Natural killer cell (primary cell): ENCODE data around the gene BMERB1. TPM values are rescaled to one million over a fixed set of nuclear protein-coding genes. Genes with fewer than 3 reads are reported as not detected.

ENCODE experiments used
- ATAC-seq, 3 donors: fragments of 150-1000 bp in 2 of 3; fragments of 200-7000 bp in 1 of 3; cut with Tn5 transposase; 1 replicate in 1 of 3; 2 replicates in 2 of 3; pipeline ENCODE4 v1.10.0; 2021; ENCODE audit warnings: mild to moderate bottlenecking in 2 of 3, moderate library complexity in 2 of 3
- DNase-seq, 2 donors: peaks; one replicate each; pipeline versions ENCODE4 v3.0.0 to v3.0.0-alpha.2; 2013 to 2021; ENCODE audit warnings: mixed read lengths in 1 of 2
- H3K27ac ChIP-seq: one replicate; pipeline ENCODE4 v1.5.1; 2013; ENCODE audit warnings: mild to moderate bottlenecking, low read length
- H3K27me3 ChIP-seq: one replicate; pipeline ENCODE4 v1.6.1; 2013; ENCODE audit warnings: low read length; ENCODE audit not compliant: control insufficient read depth, insufficient read depth
- H3K36me3 ChIP-seq: one replicate; pipeline ENCODE4 v1.6.1; 2013; ENCODE audit warnings: low read length; ENCODE audit not compliant: control insufficient read depth, insufficient read depth
- H3K4me1 ChIP-seq: one replicate; pipeline ENCODE4 v1.6.1; 2013; ENCODE audit warnings: low read length; ENCODE audit not compliant: control insufficient read depth, insufficient read depth
- H3K4me3 ChIP-seq: one replicate; pipeline ENCODE4 v1.5.1; 2013; ENCODE audit warnings: low read length
- H3K9me3 ChIP-seq: one replicate; pipeline ENCODE4 v1.6.1; 2013; ENCODE audit warnings: low read length; ENCODE audit not compliant: control insufficient read depth, insufficient read depth
- H3K27ac Mint-ChIP-seq, 2 donors: one replicate each; pipeline ENCODE4 v1.8.0; 2022; ENCODE audit warnings: mild to moderate bottlenecking in 2 of 2, mixed read lengths in 2 of 2, moderate library complexity in 1 of 2
- H3K27me3 Mint-ChIP-seq, 2 donors: one replicate each; pipeline ENCODE4 v1.8.0; 2022; ENCODE audit warnings: low read depth in 2 of 2, mixed read lengths in 2 of 2
- H3K36me3 Mint-ChIP-seq: one replicate; pipeline ENCODE4 v1.8.0; 2022; ENCODE audit warnings: mixed read lengths
- H3K4me1 Mint-ChIP-seq, 2 donors: one replicate each; pipeline ENCODE4 v1.8.0; 2022; ENCODE audit warnings: mixed read lengths in 2 of 2
- H3K4me3 Mint-ChIP-seq: one replicate; pipeline ENCODE4 v1.8.0; 2022; ENCODE audit warnings: mild to moderate bottlenecking, moderate library complexity, mixed read lengths
- H3K9me3 Mint-ChIP-seq, 2 donors: one replicate each; pipeline ENCODE4 v1.8.0; 2022; ENCODE audit warnings: mixed read lengths in 2 of 2
- CTCF ChIP-seq: fragments of 200-600 bp; IDR thresholded peaks from one replicate; pipeline ENCODE4 v1.8.0; 2022; ENCODE audit warnings: antibody characterized with exemption
- WGBS: methylation state at CpG from one replicate; pipeline ENCODE4 v1.1.7; 2013; ENCODE audit warnings: missing lambda C conversion rate; ENCODE audit not compliant: insufficient coverage; 5-methylcytosine and 5-hydroxymethylcytosine counted together
- intact Hi-C: fragments of 100-400 bp; cut with micrococcal nuclease; formaldehyde crosslinking; loops from one replicate; pipeline ENCODE4 v1.14.2; 2022
- total RNA-seq, 4 donors: library from RNA; stranded (reverse); fragments of 120-200 nt in 1 of 4; gene quantifications; one replicate each; pipeline versions ENCODE4 v1.2.3 to v1.2.4, GENCODE V29; 2013 to 2022

Gene BMERB1
- total RNA-seq, 3 donors from 2014 or later (not counting 1 experiment from before 2014, with no cell fraction given) = 3.7 to 6.7 (median 4.5) TPM

GRCh38 chr16:15513156-15513555 is 78.8 kb downstream of the BMERB1 start:
- no peaks in the 10 kb centered on the region for H3K9me3 Mint-ChIP-seq
- ATAC-seq (no peak), DNase-seq (no peak)
- H3K4me3 Mint-ChIP-seq = no peak overlapping the region
- H3K4me1 Mint-ChIP-seq = peaks cover 11 to 27% of the 10 kb centered on the region in 2 donors
- no peaks in the 10 kb centered on the region for H3K27me3 Mint-ChIP-seq
- Histone ChIP-seq H3K27me3 (no peaks in the 10 kb centered on the region), H3K27ac (no peak overlapping the region), H3K36me3 (no peaks in the 10 kb centered on the region), H3K9me3 (no peaks in the 10 kb centered on the region), H3K4me1 (peaks cover 9% of the 10 kb centered on the region), H3K4me3 (no peak overlapping the region)
- TF ChIP-seq CTCF = no peak
- WGBS = 92% methylated on average over 8 of the region's 11 CpGs
- H3K36me3 Mint-ChIP-seq = no peaks in the 10 kb centered on the region
- intact Hi-C loops = no loop called here
- no peak overlapping the region for H3K27ac Mint-ChIP-seq

GRCh38 chr16:15515992-15516391 is 81.6 kb downstream of the BMERB1 start:
- Mint-ChIP-seq H3K9me3 (no peaks in the 10 kb centered on the region), H3K4me1 (peaks cover 4 to 19% of the 10 kb centered on the region in 2 donors), H3K4me3 (no peak overlapping the region), H3K27ac (no peak overlapping the region), H3K36me3 (no peaks in the 10 kb centered on the region), H3K27me3 (no peaks in the 10 kb centered on the region)
- DNase-seq (no peak), ATAC-seq (no peak)
- WGBS = 99% methylated on average over 4 of the region's 4 CpGs
- H3K4me1 ChIP-seq = peaks cover 2% of the 10 kb centered on the region
- TF ChIP-seq CTCF = no peak
- no peak overlapping the region for H3K4me3 ChIP-seq
- H3K9me3 ChIP-seq = no peaks in the 10 kb centered on the region
- H3K27ac ChIP-seq = no peak overlapping the region
- no peaks in the 10 kb centered on the region for H3K27me3 ChIP-seq
- intact Hi-C loops = no loop called here
- H3K36me3 ChIP-seq = no peaks in the 10 kb centered on the region

- no peaks in the 10 kb centered on the region for H3K27me3 ChIP-seq
- Mint-ChIP-seq H3K9me3 (no peaks in the 10 kb centered on the region), H3K27ac (no peak overlapping the region), H3K36me3 (no peaks in the 10 kb centered on the region), H3K4me3 (no peak overlapping the region), H3K27me3 (no peaks in the 10 kb centered on the region), H3K4me1 (peaks cover 11 to 20% of the 10 kb centered on the region in 2 donors)
- DNase-seq (no peak), ATAC-seq (no peak)
- H3K4me1 ChIP-seq = peaks cover 8% of the 10 kb centered on the region
- no peaks in the 10 kb centered on the region for H3K36me3 ChIP-seq
- intact Hi-C loops = no loop called here
- no peak for TF ChIP-seq CTCF
- H3K9me3 ChIP-seq = no peaks in the 10 kb centered on the region
- 95% methylated on average over 5 of the region's 5 CpGs for WGBS
- H3K4me3 ChIP-seq = no peak overlapping the region
- H3K27ac ChIP-seq = no peak overlapping the region
Observed at GRCh38 chr16:15516609-15517008, 82.2 kb downstream of the BMERB1 start.

GRCh38 chr16:15517743-15518377 is 83.5 kb downstream of the BMERB1 start:
- Mint-ChIP-seq H3K4me1 (peaks cover 23 to 32% of the 10 kb centered on the region in 2 donors), H3K4me3 (no peak overlapping the region), H3K9me3 (no peaks in the 10 kb centered on the region), H3K27me3 (no peaks in the 10 kb centered on the region), H3K27ac (peak overlapping the region in 1 of 2 donors; percentile 25), H3K36me3 (no peaks in the 10 kb centered on the region)
- H3K4me1 ChIP-seq = peaks cover 18% of the 10 kb centered on the region
- H3K4me3 ChIP-seq = no peak overlapping the region
- H3K27me3 ChIP-seq = no peaks in the 10 kb centered on the region
- ATAC-seq = no peak
- H3K9me3 ChIP-seq = no peaks in the 10 kb centered on the region
- 95% methylated on average over 3 of the region's 3 CpGs for WGBS
- H3K36me3 ChIP-seq = no peaks in the 10 kb centered on the region
- intact Hi-C loops = no loop called here
- DNase-seq = no peak
- TF ChIP-seq CTCF = no peak
- no peak overlapping the region for H3K27ac ChIP-seq
